A549 (cell line): ENCODE data around the gene CNIH3. TPM values are rescaled to one million over a fixed set of nuclear protein-coding genes. Genes with fewer than 3 reads are reported as not detected.
A peak's percentile ranks its signal among the peaks of the same experiment; 100 is the strongest.

Experiments used
- ATAC-seq, 2 experiments: fragments of 200-7000 bp in 1 of 2; fragments of >200 bp in 1 of 2; cut with Nextera tagmentation in 1 of 2; cut with Tn5 transposase in 1 of 2; 3 replicates each; pipeline versions ENCODE4 v1.8.0 to v1.9.1; 2018 to 2020; ENCODE audit warnings: mild to moderate bottlenecking in 1 of 2, moderate library complexity in 1 of 2
- CTCF ChIA-PET: fragments of 300-600 bp; sonication (Branson Sonifier 250); formaldehyde crosslinking; extraction: SDS; loops from one replicate; lab custom pipeline; 2021; ENCODE audit warnings: antibody characterized with exemption, inconsistent platforms; lab: Yijun Ruan, JAX
- POLR2A ChIA-PET: fragments of 350-600 bp; formaldehyde crosslinking; extraction: SDS; loops from one replicate; lab custom pipeline; 2021; ENCODE audit warnings: antibody characterized with exemption, inconsistent platforms; lab: Yijun Ruan, JAX
- DNase-seq, 2 experiments: peaks; one replicate each; pipeline versions ENCODE4 v3.0.0 to v3.0.0-alpha.2; 2011 to 2016; ENCODE audit warnings: low read depth in 1 of 2, low spot score in 1 of 2
- FAIRE-seq: peaks from 2 replicates; lab custom pipeline; 2011; peaks lifted over from hg19 to GRCh38; lab: Jason Lieb, UNC
- H3K27ac ChIP-seq, 2 experiments: fragments of >200 bp; sonication (Bioruptor Twin); formaldehyde crosslinking; 3 replicates each; pipeline ENCODE4 v1.5.1; 2016 to 2017
- H3K4me1 ChIP-seq: fragments of >200 bp; sonication (Bioruptor Twin); formaldehyde crosslinking; 3 replicates; pipeline ENCODE4 v1.6.1; 2016
- H3K4me2 ChIP-seq: fragments of >200 bp; sonication (Bioruptor Twin); formaldehyde crosslinking; 3 replicates; pipeline ENCODE4 v1.6.1; 2016
- H3K4me3 ChIP-seq: fragments of >200 bp; sonication (Bioruptor Twin); formaldehyde crosslinking; 3 replicates; pipeline ENCODE4 v1.5.1; 2016
- H3K9me3 ChIP-seq: fragments of >200 bp; sonication (Bioruptor Twin); formaldehyde crosslinking; 3 replicates; pipeline ENCODE4 v1.6.1; 2016
- CBX2 ChIP-seq: fragments of 200-600 bp; sonication (generic); IDR thresholded peaks from 2 replicates; pipeline ENCODE4 v1.6.1; 2016; ENCODE audit warnings: low read depth, mild to moderate bottlenecking, borderline replicate concordance
- CBX8 ChIP-seq: fragments of 200-600 bp; sonication (generic); IDR thresholded peaks from 2 replicates; pipeline ENCODE4 v1.6.1; 2016
- EP300 ChIP-seq, 2 experiments: fragments of >200 bp; sonication (Bioruptor Twin); formaldehyde crosslinking; IDR thresholded peaks; 2 replicates in 1 of 2; 3 replicates in 1 of 2; pipeline ENCODE4 v1.6.1; 2016 to 2017
- ESRRA ChIP-seq: fragments of 150-350 bp; IDR thresholded peaks from 2 replicates; pipeline ENCODE4 v1.6.1; 2014; ENCODE audit warnings: mild to moderate bottlenecking, low read length, borderline replicate concordance
- HDAC2 ChIP-seq: fragments of 200-600 bp; sonication (generic); IDR thresholded peaks from 2 replicates; pipeline ENCODE4 v1.6.1; 2016
- JUN ChIP-seq, 2 experiments: fragments of >200 bp; sonication (Bioruptor Twin); formaldehyde crosslinking; IDR thresholded peaks; 2 replicates in 1 of 2; 3 replicates in 1 of 2; pipeline ENCODE4 v1.6.1; 2016 to 2017
- MAX ChIP-seq: IDR thresholded peaks from 2 replicates; pipeline ENCODE4 v1.6.1; 2012
- MYC ChIP-seq: IDR thresholded peaks from 2 replicates; pipeline ENCODE4 v1.6.1; 2012; ENCODE audit warnings: mild to moderate bottlenecking, inconsistent platforms, low read length, improper control_type of control experiment, borderline replicate concordance
- PBX3 ChIP-seq: IDR thresholded peaks from 2 replicates; pipeline ENCODE4 v1.6.1; 2012
- POLR2A ChIP-seq: IDR thresholded peaks from 2 replicates; pipeline ENCODE4 v1.6.1; 2012; ENCODE audit warnings: mild to moderate bottlenecking, low read length
- RCOR1 ChIP-seq: fragments of 150-350 bp; IDR thresholded peaks from 2 replicates; pipeline ENCODE4 v1.6.1; 2014; ENCODE audit warnings: antibody characterized with exemption, low read length, low read depth
- REST ChIP-seq: fragments of 200-600 bp; sonication (generic); IDR thresholded peaks from 2 replicates; pipeline ENCODE4 v1.6.1; 2016; ENCODE audit warnings: antibody characterized with exemption, mild to moderate bottlenecking, moderate library complexity
- RNF2 ChIP-seq: fragments of 200-600 bp; sonication (generic); IDR thresholded peaks from 2 replicates; pipeline ENCODE4 v1.6.1; 2016; ENCODE audit warnings: low read depth, mild to moderate bottlenecking, antibody characterized with exemption, moderate library complexity, borderline replicate concordance
- SMC3 ChIP-seq: fragments of >200 bp; sonication (Bioruptor Twin); formaldehyde crosslinking; IDR thresholded peaks from 3 replicates; pipeline ENCODE4 v1.6.1; 2018; ENCODE audit warnings: inconsistent platforms
- ZSCAN20 ChIP-seq: fragments of 250-450 bp; sonication (Bioruptor Pico); IDR thresholded peaks from 2 replicates; pipeline ENCODE4 v1.8.0; 2022; ENCODE audit warnings: mild to moderate bottlenecking, moderate library complexity
- WGBS: methylation state at CpG from one replicate; pipeline ENCODE4 v1.1.6; 2017; ENCODE audit errors: missing lambda C conversion rate; 5-methylcytosine and 5-hydroxymethylcytosine counted together
- polyA plus RNA-seq, 4 experiments: library from polyadenylated mRNA; depleted of rRNA in 3 of 4; stranded (reverse); fragments of >200 nt; fragmentation: RNase III in 1 of 4; extraction: RNeasy Plus Mini Kit Qiagen cat#74134 plus additional on column Dnase treatment in 1 of 4; gene quantifications; 2 replicates in 3 of 4; 3 replicates in 1 of 4; pipeline ENCODE4 v1.2.3, GENCODE V29; 2011 to 2017

The CNIH3 gene
- polyA plus RNA-seq, 2 of the 4 experiments (the other 2 are of a cell fraction), result 0.61 to 0.85 TPM

GRCh38 chr1:224612246-224612645 is 3.9 kb upstream of the CNIH3 start:
- no peak overlapping the region for H3K4me3 ChIP-seq
- CTCF ChIA-PET, result interaction anchor here (1.0 kb wide), 1 partner anchor 9 kb away, joined by 5 read pairs; no protein-coding TSS in a partner anchor
- 95% methylated on average over 1 of the region's 1 CpG for WGBS
- H3K27ac ChIP-seq, result no peak overlapping the region
- no peaks in the 10 kb centered on the region for H3K9me3 ChIP-seq
- POLR2A ChIA-PET, result no interaction called here
- H3K4me2 ChIP-seq, result no peak overlapping the region
- TF ChIP-seq MYC, result no peak
- no peak for DNase-seq
- FAIRE-seq, result no peak
- no peak for ATAC-seq
- no peaks in the 10 kb centered on the region for H3K4me1 ChIP-seq

GRCh38 chr1:224613486-224613885 is 2.6 kb upstream of the CNIH3 start:
- WGBS, result 63% methylated on average over 6 of the region's 6 CpGs
- ChIA-PET POLR2A (no interaction called here), CTCF (interaction anchor here (1.0 kb wide), 1 partner anchor 9 kb away, joined by 4 read pairs; no protein-coding TSS in a partner anchor)

GRCh38 chr1:224616756-224617409 is 766 bp downstream of the CNIH3 start:
- Histone ChIP-seq H3K4me1 (no peaks in the 10 kb centered on the region), H3K27ac (no peak overlapping the region), H3K4me3 (peak overlapping the region; percentile 44), H3K9me3 (no peaks in the 10 kb centered on the region), H3K4me2 (peak overlapping the region; percentile 94)
- POLR2A ChIA-PET, result no interaction called here
- FAIRE-seq, result no peak
- CTCF ChIA-PET, result interaction anchor here (0.8 to 1.8 kb wide), 5 partner anchors 9 to 296 kb away, joined by 3 to 5 read pairs (median 3); no protein-coding TSS in a partner anchor
- WGBS, result 56% methylated on average over 51 of the region's 52 CpGs
- TF ChIP-seq POLR2A (no peak), HDAC2 (0 out of 2 replicates have a peak, but pooled peaks have one; percentile 17)
- DNase-seq, result no peak
- no peak for ATAC-seq

More at GRCh38 chr1:224613486-224613885, 2.6 kb upstream of the CNIH3 start:
- Histone ChIP-seq H3K9me3 (no peaks in the 10 kb centered on the region), H3K4me2 (no peak overlapping the region), H3K4me1 (no peaks in the 10 kb centered on the region), H3K4me3 (no peak overlapping the region), H3K27ac (no peak overlapping the region)
- no peak for FAIRE-seq
- no peak for TF ChIP-seq RCOR1
- TF ChIP-seq CBX8, result no peak
- no peak for TF ChIP-seq JUN (IDR thresholded peaks at IDR 0.05)
- TF ChIP-seq PBX3, result no peak
- no peak for TF ChIP-seq MAX
- no peak for TF ChIP-seq REST
- TF ChIP-seq EP300 (IDR thresholded peaks at IDR 0.05), result no peak
- TF ChIP-seq ZSCAN20 (CRISPR knock-in tag), result no peak
- no peak for TF ChIP-seq ESRRA
- no peak for TF ChIP-seq HDAC2
- no peak for TF ChIP-seq SMC3
- no peak for TF ChIP-seq RNF2
- no peak for TF ChIP-seq CBX2
- no peak for ATAC-seq
- DNase-seq, result no peak
